ENCODE results near the gene AGPAT3.

Gene AGPAT3

DNA sequence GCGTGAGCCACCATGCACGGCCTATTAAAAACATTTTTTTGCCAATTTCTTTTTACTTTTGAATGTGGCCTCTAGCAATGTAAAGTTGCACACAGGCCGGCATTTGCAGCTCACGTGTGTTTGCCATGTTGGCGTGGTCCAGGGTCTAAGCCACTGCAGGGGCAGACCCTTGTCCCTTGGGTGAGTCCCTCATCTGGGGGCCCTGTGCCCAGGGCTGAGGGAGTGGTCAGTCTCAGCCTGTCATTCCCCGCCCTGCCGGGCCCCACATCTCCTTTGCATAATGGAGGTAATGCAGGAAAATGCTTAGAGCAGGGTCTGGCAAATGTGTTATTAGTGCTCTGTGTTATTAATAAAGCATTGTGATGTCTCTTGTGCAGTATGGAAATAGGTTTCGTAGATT lies 16.9 kb downstream of the AGPAT3 start:
- Histone ChIP-seq H3K9ac (ENCODE audit: low read depth in 1 of 2, low read length in 2 of 2) (no peak overlapping the region), H3K9me3 (ENCODE audit: control insufficient read depth in 1 of 2, low read length in 2 of 2) (no peaks in the 10 kb centered on the region), H3K36me3 (ENCODE audit: control insufficient read depth in 1 of 2, insufficient read depth in 2 of 2, low read length in 2 of 2) (peaks cover 0 to 13% of the 10 kb centered on the region in 2 donors), H3K4me1 (ENCODE audit: control insufficient read depth in 1 of 2, insufficient read depth in 2 of 2, low read length in 2 of 2) (peaks cover 31 to 45% of the 10 kb centered on the region in 2 donors), H3K4me3 (ENCODE audit: low read depth in 1 of 2, low read length in 2 of 2) (no peak overlapping the region), H3K27ac (ENCODE audit: low read depth, low read length) (no peak overlapping the region), H3K27me3 (ENCODE audit: control insufficient read depth in 1 of 2, insufficient read depth in 2 of 2, low read length in 2 of 2) (no peaks in the 10 kb centered on the region)

DNA sequence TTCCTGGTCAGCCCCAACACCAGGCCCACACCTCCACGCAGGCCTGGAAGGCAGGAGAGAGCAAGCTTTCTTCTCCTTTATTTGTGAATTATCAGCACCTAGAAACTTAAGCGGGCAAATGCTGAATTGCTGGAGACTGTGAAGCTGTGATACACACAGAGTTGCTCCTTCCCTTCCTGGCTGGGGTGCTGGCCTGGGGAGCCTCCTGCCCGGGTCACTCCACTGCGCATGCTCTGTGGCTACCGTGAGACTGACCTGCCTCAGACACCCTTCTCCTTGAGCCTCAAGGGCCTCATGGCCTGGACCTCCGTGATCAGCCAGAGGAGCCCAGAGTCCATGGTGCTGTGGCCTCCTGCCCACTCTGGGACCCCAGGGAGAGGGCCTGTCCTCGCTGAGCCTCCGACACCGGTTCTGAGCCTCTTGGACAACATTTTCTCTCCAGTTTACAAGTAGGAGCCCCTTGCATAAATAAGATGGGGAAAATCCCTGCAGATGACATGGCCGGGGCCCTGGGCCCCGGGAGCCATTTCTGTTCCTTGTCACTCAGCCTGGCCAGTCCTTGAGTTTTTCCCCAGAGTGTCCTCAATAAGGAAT lies 18.0 kb downstream of the AGPAT3 start:
- H3K9ac ChIP-seq (ENCODE audit: low read depth in 1 of 2, low read length in 2 of 2): no peak overlapping the region
- no peaks in the 10 kb centered on the region for H3K27me3 ChIP-seq (ENCODE audit: control insufficient read depth in 1 of 2, insufficient read depth in 2 of 2, low read length in 2 of 2)
- H3K4me1 ChIP-seq (ENCODE audit: control insufficient read depth in 1 of 2, insufficient read depth in 2 of 2, low read length in 2 of 2): peaks cover 31 to 45% of the 10 kb centered on the region in 2 donors
- H3K27ac ChIP-seq (ENCODE audit: low read depth, low read length): no peak overlapping the region
- H3K9me3 ChIP-seq (ENCODE audit: control insufficient read depth in 1 of 2, low read length in 2 of 2): no peaks in the 10 kb centered on the region
- H3K4me3 ChIP-seq (ENCODE audit: low read depth in 1 of 2, low read length in 2 of 2): no peak overlapping the region
- H3K36me3 ChIP-seq (ENCODE audit: control insufficient read depth in 1 of 2, insufficient read depth in 2 of 2, low read length in 2 of 2): peaks cover 0 to 19% of the 10 kb centered on the region in 2 donors

DNA sequence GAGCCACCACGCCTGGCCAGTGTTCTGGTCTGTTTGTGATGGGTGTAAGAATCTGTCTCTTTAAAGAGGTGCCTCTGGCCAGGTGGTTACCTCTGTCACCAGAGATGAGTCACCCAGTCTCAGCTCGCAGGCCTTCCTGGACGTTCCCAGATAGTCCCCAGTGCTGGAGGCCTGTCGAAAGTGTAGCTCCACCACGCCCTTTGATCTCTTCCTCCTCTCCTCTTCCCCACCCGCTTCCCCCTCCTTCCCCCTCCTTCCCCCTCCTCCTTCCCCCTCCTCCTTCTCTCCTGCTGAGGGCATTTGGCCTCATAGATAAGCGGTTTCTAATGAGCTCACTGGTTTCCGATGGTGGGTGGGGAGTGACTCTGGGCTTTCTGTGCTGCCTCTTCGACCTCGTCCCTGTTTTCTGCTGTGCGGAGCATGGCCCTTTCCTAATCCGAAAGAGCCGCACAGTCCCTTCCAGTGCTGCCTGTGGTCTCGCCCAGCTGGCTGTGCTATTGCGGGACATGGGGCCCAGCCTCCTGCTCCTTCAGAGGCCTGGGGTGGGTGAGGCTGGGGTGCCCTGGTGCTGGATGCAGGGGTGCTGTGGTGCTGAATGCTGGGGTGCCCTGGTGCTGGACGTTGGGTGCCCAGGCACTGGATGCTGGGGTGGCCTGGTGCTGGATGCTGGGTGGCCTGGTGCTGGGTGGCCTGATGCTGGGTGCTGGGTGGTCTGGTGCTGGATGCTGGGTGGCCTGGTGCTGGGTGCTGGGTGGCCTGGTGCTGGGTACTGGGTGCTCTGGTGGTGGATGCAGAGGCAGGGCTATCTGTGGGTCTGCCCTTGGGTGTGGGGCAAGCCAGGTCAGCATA lies 19.2 kb downstream of the AGPAT3 start:
- H3K4me3 ChIP-seq (ENCODE audit: low read depth in 1 of 2, low read length in 2 of 2): peak overlapping the region; percentile 10 to 52
- H3K36me3 ChIP-seq (ENCODE audit: control insufficient read depth in 1 of 2, insufficient read depth in 2 of 2, low read length in 2 of 2): peaks cover 0 to 15% of the 10 kb centered on the region in 2 donors
- no peaks in the 10 kb centered on the region for H3K9me3 ChIP-seq (ENCODE audit: control insufficient read depth in 1 of 2, low read length in 2 of 2)
- H3K27me3 ChIP-seq (ENCODE audit: control insufficient read depth in 1 of 2, insufficient read depth in 2 of 2, low read length in 2 of 2): no peaks in the 10 kb centered on the region
- H3K9ac ChIP-seq (ENCODE audit: low read depth in 1 of 2, low read length in 2 of 2): peak overlapping the region; percentile 40 to 65
- peaks cover 30 to 45% of the 10 kb centered on the region in 2 donors for H3K4me1 ChIP-seq (ENCODE audit: control insufficient read depth in 1 of 2, insufficient read depth in 2 of 2, low read length in 2 of 2)
- peak overlapping the region; percentile 62 for H3K27ac ChIP-seq (ENCODE audit: low read depth, low read length)

DNA sequence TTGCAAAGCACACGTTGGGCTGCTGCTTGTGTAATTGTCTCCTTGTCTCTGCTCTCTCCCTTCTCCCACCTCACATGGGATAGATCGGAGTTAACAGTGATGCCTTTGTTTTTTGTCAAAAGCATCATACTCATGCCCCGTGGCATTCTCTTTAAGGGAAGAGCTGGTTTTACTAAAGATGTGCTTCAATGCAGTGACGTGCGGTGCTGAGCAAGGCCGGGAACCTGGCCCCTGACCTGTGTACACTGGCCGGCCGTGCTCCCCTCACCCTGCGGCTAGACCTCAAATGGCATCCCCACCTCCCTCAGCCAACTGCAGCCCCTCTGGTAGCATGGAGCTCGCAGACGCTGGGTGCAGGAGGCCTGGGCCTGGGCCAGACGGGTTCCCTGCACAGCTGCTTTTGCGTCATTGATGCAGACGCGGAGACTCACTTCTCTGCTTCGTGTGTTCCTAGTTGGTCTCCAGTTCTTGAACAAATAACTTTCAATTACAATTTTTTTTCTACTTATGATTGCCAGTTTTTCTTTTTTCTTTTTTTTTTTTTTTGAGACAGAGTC lies 19.9 kb downstream of the AGPAT3 start:
- Histone ChIP-seq H3K9me3 (ENCODE audit: control insufficient read depth in 1 of 2, low read length in 2 of 2) (no peaks in the 10 kb centered on the region), H3K4me3 (ENCODE audit: low read depth in 1 of 2, low read length in 2 of 2) (peak overlapping the region; percentile 4 to 10), H3K4me1 (ENCODE audit: control insufficient read depth in 1 of 2, insufficient read depth in 2 of 2, low read length in 2 of 2) (peaks cover 23 to 38% of the 10 kb centered on the region in 2 donors), H3K36me3 (ENCODE audit: control insufficient read depth in 1 of 2, insufficient read depth in 2 of 2, low read length in 2 of 2) (peaks cover 0 to 15% of the 10 kb centered on the region in 2 donors), H3K27ac (ENCODE audit: low read depth, low read length) (no peak overlapping the region), H3K27me3 (ENCODE audit: control insufficient read depth in 1 of 2, insufficient read depth in 2 of 2, low read length in 2 of 2) (no peaks in the 10 kb centered on the region), H3K9ac (ENCODE audit: low read depth in 1 of 2, low read length in 2 of 2) (peak overlapping the region; percentile 40 to 65)

DNA sequence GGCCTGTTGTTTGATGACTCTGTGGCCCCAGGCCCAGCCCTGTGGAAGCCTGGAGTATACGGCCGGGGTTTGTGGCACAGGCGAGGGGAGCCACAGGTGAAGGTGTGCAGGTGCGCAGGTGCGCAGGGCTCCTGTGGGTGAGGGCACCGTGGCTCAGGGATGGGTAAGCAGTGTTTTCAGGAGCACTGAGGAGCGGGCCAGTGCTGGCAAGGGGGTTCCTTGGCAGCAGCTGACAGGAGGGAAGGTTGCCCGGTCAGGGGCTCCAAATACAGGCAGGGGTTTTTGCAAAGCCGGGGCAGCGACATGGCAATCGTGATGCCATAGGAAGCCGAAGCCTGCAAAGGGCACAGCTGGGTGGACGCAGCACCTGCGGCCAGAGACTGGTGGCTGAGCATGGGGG lies 20.7 kb downstream of the AGPAT3 start:
- no peak overlapping the region for H3K9ac ChIP-seq (ENCODE audit: low read depth in 1 of 2, low read length in 2 of 2)
- H3K9me3 ChIP-seq (ENCODE audit: control insufficient read depth in 1 of 2, low read length in 2 of 2): no peaks in the 10 kb centered on the region
- peaks cover 17 to 31% of the 10 kb centered on the region in 2 donors for H3K4me1 ChIP-seq (ENCODE audit: control insufficient read depth in 1 of 2, insufficient read depth in 2 of 2, low read length in 2 of 2)
- peaks cover 0 to 15% of the 10 kb centered on the region in 2 donors for H3K36me3 ChIP-seq (ENCODE audit: control insufficient read depth in 1 of 2, insufficient read depth in 2 of 2, low read length in 2 of 2)
- no peaks in the 10 kb centered on the region for H3K27me3 ChIP-seq (ENCODE audit: control insufficient read depth in 1 of 2, insufficient read depth in 2 of 2, low read length in 2 of 2)
- no peak overlapping the region for H3K27ac ChIP-seq (ENCODE audit: low read depth, low read length)
- H3K4me3 ChIP-seq (ENCODE audit: low read depth in 1 of 2, low read length in 2 of 2): no peak overlapping the region

DNA sequence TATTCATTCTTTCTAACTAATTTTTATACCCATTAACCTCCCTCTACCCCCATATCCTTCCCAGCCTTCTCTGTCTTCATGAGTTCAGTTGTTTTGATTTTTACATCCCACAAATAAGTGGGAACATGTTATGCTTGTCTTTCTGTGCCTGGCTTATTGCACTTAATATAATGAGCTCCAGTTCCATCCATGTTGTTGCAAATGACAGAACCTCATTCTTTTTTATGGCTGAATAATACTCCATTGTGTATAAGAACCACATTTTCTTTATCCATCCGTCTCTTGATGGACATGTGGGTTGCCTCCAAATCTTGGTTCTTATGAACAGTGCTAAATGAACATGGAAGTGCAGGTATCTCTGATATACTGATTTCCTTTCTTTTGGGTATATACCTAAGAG lies 21.5 kb downstream of the AGPAT3 start:
- H3K9me3 ChIP-seq (ENCODE audit: control insufficient read depth in 1 of 2, low read length in 2 of 2): no peaks in the 10 kb centered on the region
- H3K36me3 ChIP-seq (ENCODE audit: control insufficient read depth in 1 of 2, insufficient read depth in 2 of 2, low read length in 2 of 2): peaks cover 0 to 18% of the 10 kb centered on the region in 2 donors
- no peaks in the 10 kb centered on the region for H3K27me3 ChIP-seq (ENCODE audit: control insufficient read depth in 1 of 2, insufficient read depth in 2 of 2, low read length in 2 of 2)
- peaks cover 16 to 31% of the 10 kb centered on the region in 2 donors for H3K4me1 ChIP-seq (ENCODE audit: control insufficient read depth in 1 of 2, insufficient read depth in 2 of 2, low read length in 2 of 2)
- H3K27ac ChIP-seq (ENCODE audit: low read depth, low read length): no peak overlapping the region
- H3K4me3 ChIP-seq (ENCODE audit: low read depth in 1 of 2, low read length in 2 of 2): no peak overlapping the region
- no peak overlapping the region for H3K9ac ChIP-seq (ENCODE audit: low read depth in 1 of 2, low read length in 2 of 2)

DNA sequence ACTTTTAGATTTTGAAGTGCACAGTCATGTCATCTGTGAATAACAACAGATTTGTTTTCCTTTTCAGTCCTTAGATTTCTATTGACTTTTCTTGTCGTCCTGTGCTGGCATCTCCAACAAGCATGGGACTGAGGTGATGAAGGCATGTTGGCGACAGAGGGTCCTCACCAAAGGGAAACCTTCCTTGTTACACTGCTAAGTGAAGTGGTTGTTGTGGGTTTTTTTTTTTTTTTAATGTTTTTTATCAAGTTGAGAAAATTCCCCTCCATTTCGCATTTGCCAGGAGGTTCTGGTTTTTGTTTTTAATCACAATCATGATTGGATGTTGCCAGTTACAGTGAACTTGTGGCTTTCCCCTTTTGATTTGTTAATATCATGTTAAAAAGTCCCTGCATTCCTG lies 24.0 kb downstream of the AGPAT3 start:
- H3K27me3 ChIP-seq (ENCODE audit: control insufficient read depth in 1 of 2, insufficient read depth in 2 of 2, low read length in 2 of 2): no peaks in the 10 kb centered on the region
- H3K9ac ChIP-seq (ENCODE audit: low read depth in 1 of 2, low read length in 2 of 2): no peak overlapping the region
- peaks cover 25 to 33% of the 10 kb centered on the region in 2 donors for H3K4me1 ChIP-seq (ENCODE audit: control insufficient read depth in 1 of 2, insufficient read depth in 2 of 2, low read length in 2 of 2)
- peaks cover 3 to 11% of the 10 kb centered on the region in 2 donors for H3K36me3 ChIP-seq (ENCODE audit: control insufficient read depth in 1 of 2, insufficient read depth in 2 of 2, low read length in 2 of 2)
- no peak overlapping the region for H3K27ac ChIP-seq (ENCODE audit: low read depth, low read length)
- H3K9me3 ChIP-seq (ENCODE audit: control insufficient read depth in 1 of 2, low read length in 2 of 2): no peaks in the 10 kb centered on the region
- no peak overlapping the region for H3K4me3 ChIP-seq (ENCODE audit: low read depth in 1 of 2, low read length in 2 of 2)

DNA sequence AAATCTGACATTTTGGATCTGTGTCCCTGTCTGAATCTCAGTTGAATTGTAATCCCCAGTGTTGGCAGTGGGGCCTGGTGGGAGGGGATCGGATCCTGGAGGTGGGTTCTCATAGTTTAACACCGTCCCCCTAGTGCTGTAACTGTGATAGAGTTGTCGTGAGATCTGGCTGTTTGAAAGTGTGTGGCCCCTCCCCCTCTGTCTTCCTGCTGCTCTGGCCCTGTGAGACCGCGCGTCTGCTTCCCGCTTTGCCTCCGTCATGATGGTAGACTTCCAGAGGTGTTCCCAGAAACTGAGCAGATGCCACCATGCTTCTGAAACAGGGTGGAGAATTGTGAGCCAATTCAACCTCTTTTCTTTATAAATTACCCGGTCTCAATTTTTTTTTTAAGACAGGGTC lies 25.0 kb downstream of the AGPAT3 start:
- Histone ChIP-seq H3K27me3 (ENCODE audit: control insufficient read depth in 1 of 2, insufficient read depth in 2 of 2, low read length in 2 of 2) (no peaks in the 10 kb centered on the region), H3K4me3 (ENCODE audit: low read depth in 1 of 2, low read length in 2 of 2) (no peak overlapping the region), H3K36me3 (ENCODE audit: control insufficient read depth in 1 of 2, insufficient read depth in 2 of 2, low read length in 2 of 2) (peaks cover 3 to 11% of the 10 kb centered on the region in 2 donors), H3K9me3 (ENCODE audit: control insufficient read depth in 1 of 2, low read length in 2 of 2) (no peaks in the 10 kb centered on the region), H3K4me1 (ENCODE audit: control insufficient read depth in 1 of 2, insufficient read depth in 2 of 2, low read length in 2 of 2) (peaks cover 23 to 25% of the 10 kb centered on the region in 2 donors), H3K9ac (ENCODE audit: low read depth in 1 of 2, low read length in 2 of 2) (no peak overlapping the region), H3K27ac (ENCODE audit: low read depth, low read length) (no peak overlapping the region)

DNA sequence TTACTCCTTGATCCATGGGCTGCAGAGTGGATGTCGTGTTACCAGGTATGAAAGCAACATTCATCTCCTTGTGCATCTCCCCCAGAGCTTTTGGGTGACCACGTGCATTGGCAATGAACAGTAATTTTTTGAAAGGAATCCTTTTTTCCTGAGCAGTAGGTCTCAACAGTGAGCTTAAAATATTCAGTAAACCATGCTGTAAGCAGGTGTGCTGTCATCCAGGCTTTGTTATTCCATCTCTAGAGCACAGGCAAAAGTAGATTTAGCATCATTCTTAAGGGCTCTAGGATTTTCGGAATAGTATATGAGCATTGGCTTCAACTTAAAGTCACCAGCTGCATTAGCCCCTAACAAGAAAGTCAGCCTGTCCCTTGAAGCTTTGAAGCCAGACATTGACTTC lies 27.3 kb downstream of the AGPAT3 start:
- H3K9ac ChIP-seq (ENCODE audit: low read depth in 1 of 2, low read length in 2 of 2): no peak overlapping the region
- no peak overlapping the region for H3K4me3 ChIP-seq (ENCODE audit: low read depth in 1 of 2, low read length in 2 of 2)
- no peak overlapping the region for H3K27ac ChIP-seq (ENCODE audit: low read depth, low read length)
- peaks cover 3 to 9% of the 10 kb centered on the region in 2 donors for H3K36me3 ChIP-seq (ENCODE audit: control insufficient read depth in 1 of 2, insufficient read depth in 2 of 2, low read length in 2 of 2)
- H3K27me3 ChIP-seq (ENCODE audit: control insufficient read depth in 1 of 2, insufficient read depth in 2 of 2, low read length in 2 of 2): no peaks in the 10 kb centered on the region
- no peaks in the 10 kb centered on the region for H3K9me3 ChIP-seq (ENCODE audit: control insufficient read depth in 1 of 2, low read length in 2 of 2)
- peaks cover 16 to 23% of the 10 kb centered on the region in 2 donors for H3K4me1 ChIP-seq (ENCODE audit: control insufficient read depth in 1 of 2, insufficient read depth in 2 of 2, low read length in 2 of 2)

DNA sequence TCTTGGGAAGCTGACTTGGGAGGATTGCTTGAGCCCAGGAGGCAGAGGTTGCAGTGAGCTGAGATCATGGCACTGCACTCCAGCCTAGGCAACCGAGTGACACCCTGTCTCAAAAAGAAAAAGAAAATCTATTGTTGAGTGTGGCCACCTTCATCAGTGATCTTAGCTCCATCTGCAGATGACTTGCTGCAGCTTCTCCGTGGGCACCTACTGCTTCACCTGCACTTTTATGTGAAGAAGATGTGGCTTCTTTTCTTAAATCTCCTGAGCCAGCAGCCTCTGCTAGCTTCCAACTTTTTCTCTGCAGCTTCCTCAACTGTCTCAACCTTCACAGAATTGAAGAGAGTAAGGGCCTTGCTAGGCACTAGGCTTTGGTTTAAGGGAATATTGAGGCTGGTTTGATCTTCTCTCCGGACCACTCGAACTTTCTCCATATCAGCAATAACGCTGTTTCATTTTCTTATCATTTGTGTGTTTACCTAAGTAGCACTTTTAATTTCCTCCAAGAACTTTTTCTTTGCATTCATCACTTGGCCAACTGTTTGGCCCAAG lies 28.0 kb downstream of the AGPAT3 start:
- Histone ChIP-seq H3K27me3 (ENCODE audit: control insufficient read depth in 1 of 2, insufficient read depth in 2 of 2, low read length in 2 of 2) (no peaks in the 10 kb centered on the region), H3K4me3 (ENCODE audit: low read depth in 1 of 2, low read length in 2 of 2) (no peak overlapping the region), H3K27ac (ENCODE audit: low read depth, low read length) (no peak overlapping the region), H3K36me3 (ENCODE audit: control insufficient read depth in 1 of 2, insufficient read depth in 2 of 2, low read length in 2 of 2) (peaks cover 3% of the 10 kb centered on the region in 2 donors), H3K9ac (ENCODE audit: low read depth in 1 of 2, low read length in 2 of 2) (peak overlapping the region in 1 of 2 donors; percentile 5), H3K4me1 (ENCODE audit: control insufficient read depth in 1 of 2, insufficient read depth in 2 of 2, low read length in 2 of 2) (peaks cover 16 to 23% of the 10 kb centered on the region in 2 donors), H3K9me3 (ENCODE audit: control insufficient read depth in 1 of 2, low read length in 2 of 2) (no peaks in the 10 kb centered on the region)
